ENCODE measurements around the gene OR13J1.

GRCh38 chr9:35918780-35919179, 48.6 kb upstream of the OR13J1 start:
- TF ChIP-seq POLR2A (IDR thresholded peaks at IDR 0.05), result no peak
- TF ChIP-seq, protein P1, sequence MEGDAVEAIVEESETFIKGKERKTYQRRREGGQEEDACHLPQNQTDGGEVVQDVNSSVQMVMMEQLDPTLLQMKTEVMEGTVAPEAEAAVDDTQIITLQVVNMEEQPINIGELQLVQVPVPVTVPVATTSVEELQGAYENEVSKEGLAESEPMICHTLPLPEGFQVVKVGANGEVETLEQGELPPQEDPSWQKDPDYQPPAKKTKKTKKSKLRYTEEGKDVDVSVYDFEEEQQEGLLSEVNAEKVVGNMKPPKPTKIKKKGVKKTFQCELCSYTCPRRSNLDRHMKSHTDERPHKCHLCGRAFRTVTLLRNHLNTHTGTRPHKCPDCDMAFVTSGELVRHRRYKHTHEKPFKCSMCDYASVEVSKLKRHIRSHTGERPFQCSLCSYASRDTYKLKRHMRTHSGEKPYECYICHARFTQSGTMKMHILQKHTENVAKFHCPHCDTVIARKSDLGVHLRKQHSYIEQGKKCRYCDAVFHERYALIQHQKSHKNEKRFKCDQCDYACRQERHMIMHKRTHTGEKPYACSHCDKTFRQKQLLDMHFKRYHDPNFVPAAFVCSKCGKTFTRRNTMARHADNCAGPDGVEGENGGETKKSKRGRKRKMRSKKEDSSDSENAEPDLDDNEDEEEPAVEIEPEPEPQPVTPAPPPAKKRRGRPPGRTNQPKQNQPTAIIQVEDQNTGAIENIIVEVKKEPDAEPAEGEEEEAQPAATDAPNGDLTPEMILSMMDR (IDR thresholded peaks at IDR 0.05), result no peak
